Activated CD8-positive, alpha-beta memory T cell treated with anti-CD3 and anti-CD28 coated beads for 36 hours (primary cell): ENCODE data around the gene PERP. TPM values are rescaled to one million over a fixed set of nuclear protein-coding genes. Genes with fewer than 3 reads are reported as not detected.
"Not testable (repeated sequence)": the region's sequence is repeated elsewhere in the genome, so short reads cannot be mapped to it uniquely, and the experiment has no call there.

Experiments used
- CTCF ChIA-PET: fragments of 350-600 bp; sonication (Branson Sonifier 250); formaldehyde crosslinking; loops from one replicate; lab custom pipeline; 2021; ENCODE audit warnings: antibody characterized with exemption; lab: Charles Lee
- POLR2A ChIA-PET: fragments of 350-600 bp; sonication (Branson Sonifier 250); formaldehyde crosslinking; loops from one replicate; lab custom pipeline; 2021; ENCODE audit warnings: antibody characterized with exemption; lab: Charles Lee
- total RNA-seq, 2 experiments: library from RNA; stranded (reverse); gene quantifications; one replicate each; pipeline ENCODE4 v1.2.3, GENCODE V29; 2021

PERP gene
- total RNA-seq, 2 experiments from 2014 or later = 9.6 to 10.0 TPM

GRCh38 chr6:138084904-138085838 is 22.0 kb downstream of the PERP start:
- CTCF ChIA-PET = no interaction called here
- POLR2A ChIA-PET = no interaction called here

GRCh38 chr6:138082232-138082631 is 25.0 kb downstream of the PERP start:
- ChIA-PET CTCF (no interaction called here), POLR2A (no interaction called here)

- POLR2A ChIA-PET, CTCF ChIA-PET: not testable (repeated sequence)
These were observed 27.7 kb downstream of the PERP start for GRCh38 chr6:138079556-138079955.

- ChIA-PET CTCF (no interaction called here), POLR2A (no interaction called here)
These were observed 28.7 kb downstream of the PERP start for GRCh38 chr6:138078491-138078890.

- ChIA-PET POLR2A (no interaction called here), CTCF (no interaction called here)
These were observed 34.0 kb downstream of the PERP start for GRCh38 chr6:138073264-138073663.

- POLR2A ChIA-PET = no interaction called here
- CTCF ChIA-PET = no interaction called here
These were observed 43.5 kb downstream of the PERP start for GRCh38 chr6:138063726-138064125.

- ChIA-PET POLR2A (no interaction called here), CTCF (no interaction called here)
These were observed 52.2 kb downstream of the PERP start for GRCh38 chr6:138054982-138055381.

- ChIA-PET CTCF (no interaction called here), POLR2A (no interaction called here)
These were observed 54.4 kb downstream of the PERP start for GRCh38 chr6:138052783-138053182.

GRCh38 chr6:138044972-138045371 is 62.2 kb downstream of the PERP start:
- ChIA-PET CTCF (no interaction called here), POLR2A (no interaction called here)

GRCh38 chr6:138044458-138044857 is 62.8 kb downstream of the PERP start:
- POLR2A ChIA-PET = no interaction called here
- CTCF ChIA-PET = no interaction called here

Other genes with a start within 250 kb of the PERP start
- gene TNFAIP3, start 240.2 kb downstream of the PERP start, total RNA-seq = 100 to 1,000 TPM; 229 to 232 TPM
- gene ARFGEF3, start 54.5 kb upstream of the PERP start, total RNA-seq = under 1 TPM; 0.46 to 0.55 TPM
- gene PBOV1, start 111.1 kb upstream of the PERP start, total RNA-seq = not detected